Suprapubic skin (tissue), 3 donors: Measurements from ENCODE around the gene ZBTB25.

Source experiments
- EP300 ChIP-seq: sonication (generic); formaldehyde crosslinking; IDR thresholded peaks from one replicate; pipeline ENCODE4 v1.6.1; 2017; ENCODE audit warnings: antibody characterized with exemption
- TF ChIP-seq, protein P1 (sequence below), 2 donors: fragments of 200-600 bp in 1 of 2; fragments of 450-650 bp in 1 of 2; sonication (generic) in 1 of 2; IDR thresholded peaks; one replicate each; pipeline ENCODE4 v1.5.1; 2016 to 2019; ENCODE audit warnings: antibody characterized with exemption in 2 of 2, mild to moderate bottlenecking in 1 of 2, moderate library complexity in 1 of 2

DNA sequence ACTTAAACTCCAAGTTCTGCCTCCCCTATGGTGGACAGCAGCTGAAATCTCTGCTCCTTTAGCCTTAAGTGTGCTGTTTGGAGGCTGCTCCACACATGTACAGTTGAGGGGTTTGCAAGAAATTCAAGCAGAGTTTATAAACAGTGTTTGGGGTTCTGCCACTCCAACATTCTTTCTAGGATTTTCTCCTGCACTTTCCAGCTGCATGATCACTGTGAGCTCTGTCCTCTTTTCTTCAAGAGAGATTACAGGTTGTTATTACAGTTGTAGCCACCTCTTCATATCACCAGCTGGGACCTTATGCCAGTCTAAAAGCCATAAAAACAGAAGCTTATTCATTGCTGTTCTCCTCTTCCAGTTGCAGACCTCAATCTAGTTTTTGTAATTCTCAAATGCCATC, 8.4 kb downstream of the ZBTB25 start:
- TF ChIP-seq, protein P1, sequence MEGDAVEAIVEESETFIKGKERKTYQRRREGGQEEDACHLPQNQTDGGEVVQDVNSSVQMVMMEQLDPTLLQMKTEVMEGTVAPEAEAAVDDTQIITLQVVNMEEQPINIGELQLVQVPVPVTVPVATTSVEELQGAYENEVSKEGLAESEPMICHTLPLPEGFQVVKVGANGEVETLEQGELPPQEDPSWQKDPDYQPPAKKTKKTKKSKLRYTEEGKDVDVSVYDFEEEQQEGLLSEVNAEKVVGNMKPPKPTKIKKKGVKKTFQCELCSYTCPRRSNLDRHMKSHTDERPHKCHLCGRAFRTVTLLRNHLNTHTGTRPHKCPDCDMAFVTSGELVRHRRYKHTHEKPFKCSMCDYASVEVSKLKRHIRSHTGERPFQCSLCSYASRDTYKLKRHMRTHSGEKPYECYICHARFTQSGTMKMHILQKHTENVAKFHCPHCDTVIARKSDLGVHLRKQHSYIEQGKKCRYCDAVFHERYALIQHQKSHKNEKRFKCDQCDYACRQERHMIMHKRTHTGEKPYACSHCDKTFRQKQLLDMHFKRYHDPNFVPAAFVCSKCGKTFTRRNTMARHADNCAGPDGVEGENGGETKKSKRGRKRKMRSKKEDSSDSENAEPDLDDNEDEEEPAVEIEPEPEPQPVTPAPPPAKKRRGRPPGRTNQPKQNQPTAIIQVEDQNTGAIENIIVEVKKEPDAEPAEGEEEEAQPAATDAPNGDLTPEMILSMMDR (IDR thresholded peaks at IDR 0.05), result no peak
- no peak for TF ChIP-seq EP300
